ELR (cell line): ENCODE results near the gene TTLL8.
A peak's percentile ranks its signal among the peaks of the same experiment; 100 is the strongest.

ENCODE experiments used
- DNase-seq: peaks from one replicate; pipeline ENCODE4 v3.0.0-alpha.2; 2015; ENCODE audit warnings: low read depth

The TTLL8 gene

GRCh38 chr22:50041361-50042065 is 16.6 kb downstream of the TTLL8 start:
- DNase-seq, result no peak

- no peak for DNase-seq
These were observed 17.4 kb downstream of the TTLL8 start for GRCh38 chr22:50040717-50041116.

- no peak for DNase-seq
These were observed 18.2 kb downstream of the TTLL8 start for GRCh38 chr22:50039669-50040443.

GRCh38 chr22:50035976-50036724 is 21.9 kb downstream of the TTLL8 start:
- DNase-seq, result no peak

GRCh38 chr22:50035131-50035881 is 22.8 kb downstream of the TTLL8 start:
- DNase-seq, result no peak

GRCh38 chr22:50034126-50035081 is 23.7 kb downstream of the TTLL8 start:
- DNase-seq, result peak; percentile 35

GRCh38 chr22:50032941-50033601 is 25.0 kb downstream of the TTLL8 start:
- no peak for DNase-seq

- DNase-seq, result no peak
These were observed 25.8 kb downstream of the TTLL8 start for GRCh38 chr22:50032109-50032871.

- no peak for DNase-seq
These were observed 26.7 kb downstream of the TTLL8 start for GRCh38 chr22:50031189-50032091.

- peak; percentile 77 for DNase-seq
These were observed 27.6 kb downstream of the TTLL8 start for GRCh38 chr22:50030297-50031188.

- DNase-seq, result peak; percentile 27
These were observed 30.2 kb downstream of the TTLL8 start for GRCh38 chr22:50027639-50028537.

GRCh38 chr22:50025993-50026392 is 32.1 kb downstream of the TTLL8 start:
- no peak for DNase-seq

- no peak for DNase-seq
These were observed 35.8 kb downstream of the TTLL8 start for GRCh38 chr22:50022171-50022819.

GRCh38 chr22:50020606-50021005 is 37.5 kb downstream of the TTLL8 start:
- no peak for DNase-seq

- DNase-seq, result no peak
These were observed 38.8 kb downstream of the TTLL8 start for GRCh38 chr22:50019316-50019715.
